Right lobe of liver (tissue), 6 donors: ENCODE results near the gene HMGCL. TPM values are rescaled to one million over a fixed set of nuclear protein-coding genes. Genes with fewer than 3 reads are reported as not detected.
A peak's percentile ranks its signal among the peaks of the same experiment; 100 is the strongest.

Experiments
- ATAC-seq, 4 donors: fragments of 200-7000 bp; cut with Tn5 transposase; one replicate each; pipeline ENCODE4 v1.9.1; 2020; ENCODE audit warnings: mild to moderate bottlenecking in 4 of 4, moderate library complexity in 4 of 4
- DNase-seq, 3 donors: peaks; one replicate each; pipeline ENCODE4 v3.0.0-alpha.2; 2020
- H3K27ac ChIP-seq, 3 donors: fragments of 200-600 bp; one replicate each; pipeline ENCODE4 v1.8.0; 2022
- H3K27me3 ChIP-seq, 2 donors: fragments of 200-600 bp; one replicate each; pipeline ENCODE4 v1.8.0; 2022
- H3K36me3 ChIP-seq, 4 donors: fragments of 200-600 bp; sonication (generic) in 1 of 4; one replicate each; pipeline versions ENCODE4 v1.5.1 to v1.8.0; 2017 to 2022; ENCODE audit warnings: control low read depth in 1 of 4
- H3K4me1 ChIP-seq, 4 donors: fragments of 200-600 bp; sonication (generic) in 1 of 4; one replicate each; pipeline versions ENCODE4 v1.5.1 to v1.8.0; 2017 to 2022; ENCODE audit warnings: control low read depth in 1 of 4
- H3K4me3 ChIP-seq, 3 donors: fragments of 200-600 bp; one replicate each; pipeline ENCODE4 v1.8.0; 2022
- H3K9me3 ChIP-seq, 4 donors: fragments of 200-600 bp; sonication (generic) in 1 of 4; one replicate each; pipeline versions ENCODE4 v1.5.1 to v1.8.0; 2017 to 2022; ENCODE audit warnings: control low read depth in 1 of 4
- CTCF ChIP-seq, 4 donors: fragments of 200-600 bp in 3 of 4; fragments of 450-650 bp in 1 of 4; IDR thresholded peaks; one replicate each; pipeline versions ENCODE4 v1.5.1 to v1.8.0; 2016 to 2022; ENCODE audit warnings: antibody characterized with exemption in 4 of 4, mild to moderate bottlenecking in 2 of 4
- POLR2A ChIP-seq: fragments of 450-650 bp; IDR thresholded peaks from one replicate; pipeline ENCODE4 v1.6.1; 2017; ENCODE audit warnings: antibody characterized with exemption, mild to moderate bottlenecking
- WGBS: methylation state at CpG from one replicate; pipeline ENCODE4 v1.1.6; 2018; ENCODE audit warnings: low coverage, low lambda C conversion rate; ENCODE audit not compliant: insufficient coverage; ENCODE audit errors: missing lambda C conversion rate; 5-methylcytosine and 5-hydroxymethylcytosine counted together
- intact Hi-C, 2 donors: fragments of 100-400 bp; cut with DNase I; formaldehyde crosslinking; loops; one replicate each; pipeline versions ENCODE4 v1.11.2 to v1.14.1; 2022
- total RNA-seq, 6 experiments: library from RNA; depleted of rRNA in 2 of 6; stranded (reverse); fragments of >200 nt in 2 of 6; fragmentation: NEBNext Ultra II Directional in 3 of 6; extraction: Animal tissue kit (Norgen Biotek cat#: 25700) in 3 of 6; gene quantifications; one replicate each; pipeline versions ENCODE4 v1.1.0 to v1.2.4, GENCODE V29; 2016 to 2023
- donor health status: DM: no; HTN: yes; CAD: no.
- donor health status: DM: no; HTN: no; CAD: no.
- donor health status: DM: no; HTN: no; CAD: no.
- donor health status: DM: no; HTN: yes; CAD: no.
- donor health status: DM: no; HTN: yes; CAD: no.

The HMGCL gene
- total RNA-seq, 6 experiments from 2014 or later: 143 to 178 (median 160) TPM

DNA sequence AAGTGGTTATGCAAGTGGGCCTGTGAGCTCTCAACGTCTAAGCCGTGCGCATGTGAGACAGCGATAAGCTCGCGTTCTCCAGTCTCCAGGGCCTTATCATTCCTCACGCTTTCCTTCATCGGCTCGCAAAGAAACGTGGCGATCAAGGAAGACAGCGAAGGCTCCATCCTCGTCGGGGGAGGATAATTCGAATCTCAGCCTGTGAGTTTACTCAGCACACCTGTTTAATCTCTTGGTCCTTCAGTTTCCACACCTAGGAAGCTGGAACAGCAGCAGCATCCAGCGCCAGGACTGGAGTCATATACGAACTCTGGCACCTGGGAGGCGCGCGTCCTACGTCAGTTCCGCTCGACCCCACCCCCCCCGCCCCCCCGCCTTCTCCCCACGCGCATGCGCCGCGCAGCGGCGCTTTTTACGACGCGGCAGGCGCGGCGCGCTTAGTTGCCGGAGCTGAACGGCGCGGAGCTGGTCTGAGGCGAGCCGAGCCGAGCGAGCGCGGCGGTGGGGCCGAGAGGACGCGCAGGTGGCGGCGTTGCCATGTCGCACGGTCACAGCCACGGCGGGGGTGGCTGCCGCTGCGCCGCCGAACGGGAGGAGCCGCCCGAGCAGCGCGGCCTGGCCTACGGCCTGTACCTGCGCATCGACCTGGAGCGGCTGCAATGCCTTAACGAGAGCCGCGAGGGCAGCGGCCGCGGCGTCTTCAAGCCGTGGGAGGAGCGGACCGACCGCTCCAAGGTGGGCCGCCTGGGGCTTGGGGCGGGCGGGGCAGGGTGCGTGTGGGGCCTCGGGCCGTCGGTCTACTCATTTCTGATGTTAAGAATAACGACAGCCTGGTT is 47.0 kb downstream of the HMGCL start, which contains the start of gene PITHD1:
Gene PITHD1, plus strand, starts transcription at position 440 of the 836 bp plus-strand sequence. Its CDS starts 98 bp downstream, at position 538.
- peak; percentile 84 to 91 (median 87) for DNase-seq
- TF ChIP-seq CTCF (IDR thresholded peaks at IDR 0.05): no peak
- TF ChIP-seq POLR2A: peak; percentile 82
- H3K4me1 ChIP-seq: peaks cover 0 to 54% (median 22%) of the 10 kb centered on the region in 4 donors
- H3K9me3 ChIP-seq: no peaks in the 10 kb centered on the region
- H3K27ac ChIP-seq: peak within 1 kb of the TSS; percentile 83 to 98 (median 85)
- peaks cover 0 to 8% (median 1%) of the 10 kb centered on the region in 4 donors for H3K36me3 ChIP-seq
- no peaks in the 10 kb centered on the region for H3K27me3 ChIP-seq
- intact Hi-C loops: no loop called here
- ATAC-seq: peak; percentile 80 to 90 (median 84)
- peak within 1 kb of the TSS; percentile 87 to 93 (median 91) for H3K4me3 ChIP-seq
- WGBS: 0% methylated on average over 33 of the region's 91 CpGs

DNA sequence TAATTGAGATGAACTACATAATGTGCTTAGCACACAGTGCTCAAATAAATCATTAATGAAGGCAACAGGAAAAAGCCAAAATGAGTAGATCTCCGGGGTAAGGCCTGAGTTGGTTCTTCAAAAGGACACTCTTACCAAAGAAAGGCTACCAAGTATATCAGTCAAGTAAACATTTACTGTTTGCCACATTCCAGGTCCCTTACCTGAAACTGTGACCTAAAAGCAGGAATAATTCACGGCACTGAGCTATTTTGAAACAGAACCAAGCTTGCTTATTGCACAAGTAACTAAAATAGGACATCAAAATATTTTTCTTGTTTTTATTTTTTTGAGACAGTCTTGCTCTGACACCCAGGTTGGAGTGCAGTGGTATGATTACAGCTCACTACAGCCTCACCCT is 49.0 kb downstream of the HMGCL start:
- H3K27me3 ChIP-seq: no peaks in the 10 kb centered on the region
- TF ChIP-seq CTCF (IDR thresholded peaks at IDR 0.05): no peak
- TF ChIP-seq POLR2A: no peak
- peak overlapping the region; percentile 83 to 98 (median 85) for H3K27ac ChIP-seq
- peaks cover 0 to 5% (median 2%) of the 10 kb centered on the region in 4 donors for H3K36me3 ChIP-seq
- peaks cover 0 to 64% (median 26%) of the 10 kb centered on the region in 4 donors for H3K4me1 ChIP-seq
- peak in 3 of 4 donors; percentile 53 to 61 (median 57) for ATAC-seq
- intact Hi-C loops: no loop called here
- H3K9me3 ChIP-seq: no peaks in the 10 kb centered on the region
- 21% methylated on average over 2 of the region's 2 CpGs for WGBS
- DNase-seq: no peak
- H3K4me3 ChIP-seq: no peak overlapping the region

DNA sequence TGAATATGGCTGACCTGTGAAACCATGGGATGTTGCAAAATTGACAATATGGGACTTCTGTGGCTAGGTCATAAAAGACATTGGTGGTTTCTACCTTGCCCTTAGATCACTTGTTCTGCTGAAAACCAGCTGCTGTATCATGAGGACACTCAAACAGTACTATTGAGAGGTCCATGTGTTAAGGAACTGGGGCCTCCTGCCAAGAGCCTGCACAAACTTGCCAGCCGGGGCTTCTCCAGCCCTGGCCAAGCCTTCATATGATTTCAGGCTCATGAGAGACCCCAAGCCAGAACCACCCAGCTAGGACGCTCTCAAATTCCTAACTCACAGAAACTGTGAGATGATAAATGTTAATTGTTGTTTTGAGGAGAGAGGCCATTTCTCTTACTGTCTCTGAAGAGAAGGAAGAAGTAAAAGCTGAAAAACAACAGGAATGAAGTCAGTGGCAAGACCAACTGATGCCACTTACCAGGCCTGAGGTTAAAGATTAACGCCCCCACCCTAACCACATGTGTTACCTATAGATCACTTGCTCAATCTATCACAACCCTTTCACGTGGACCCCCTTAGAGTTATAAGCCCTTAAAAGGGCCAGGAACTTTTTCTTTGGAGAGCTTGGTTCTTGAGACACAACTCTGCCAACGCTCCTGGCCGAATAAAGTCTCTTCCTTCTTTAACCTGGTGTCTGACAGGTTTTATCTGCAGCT is 50.9 kb downstream of the HMGCL start:
- intact Hi-C loops: no loop called here
- TF ChIP-seq CTCF (IDR thresholded peaks at IDR 0.05) (no peak), POLR2A (no peak)
- H3K27me3 ChIP-seq: no peaks in the 10 kb centered on the region
- H3K4me3 ChIP-seq: no peak overlapping the region
- H3K27ac ChIP-seq: peak overlapping the region in 2 of 3 donors; percentile 24 to 50
- H3K9me3 ChIP-seq: no peaks in the 10 kb centered on the region
- WGBS: 60% methylated on average over 5 of the region's 6 CpGs
- no peak for ATAC-seq
- peaks cover 0 to 3% (median under 1%) of the 10 kb centered on the region in 4 donors for H3K36me3 ChIP-seq
- peaks cover 0 to 55% (median 23%) of the 10 kb centered on the region in 4 donors for H3K4me1 ChIP-seq
- DNase-seq: no peak

DNA sequence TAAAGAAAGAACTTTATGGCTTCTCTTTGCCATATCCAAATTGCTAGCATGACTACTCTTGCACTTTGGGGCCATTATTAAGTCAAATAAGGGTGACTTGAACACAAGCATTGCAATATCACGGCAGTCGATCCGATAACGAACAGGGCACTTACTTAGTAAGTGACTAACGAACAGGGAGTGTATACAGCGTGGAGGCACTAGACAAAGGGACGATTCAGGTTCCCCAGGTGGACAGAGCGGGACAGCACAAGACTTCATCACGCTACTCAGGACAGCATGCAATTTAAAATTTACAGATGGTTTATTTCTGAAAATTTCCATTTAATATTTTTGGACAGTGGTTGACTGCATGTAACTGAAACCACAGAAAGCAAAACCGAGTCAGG is 52.4 kb downstream of the HMGCL start:
- Histone ChIP-seq H3K36me3 (peaks cover 0 to 8% (median 4%) of the 10 kb centered on the region in 4 donors), H3K27me3 (no peaks in the 10 kb centered on the region), H3K4me3 (no peak overlapping the region), H3K9me3 (no peaks in the 10 kb centered on the region), H3K4me1 (peaks cover 0 to 50% (median 21%) of the 10 kb centered on the region in 4 donors), H3K27ac (peak overlapping the region in 1 of 3 donors; percentile 24)
- intact Hi-C loops: no loop called here
- 49% methylated on average over 9 of the region's 10 CpGs for WGBS
- ATAC-seq: no peak
- TF ChIP-seq CTCF (IDR thresholded peaks at IDR 0.05) (no peak), POLR2A (no peak)
- DNase-seq: no peak
